ENCODE data around the gene HCRTR1.

The HCRTR1 gene

DNA sequence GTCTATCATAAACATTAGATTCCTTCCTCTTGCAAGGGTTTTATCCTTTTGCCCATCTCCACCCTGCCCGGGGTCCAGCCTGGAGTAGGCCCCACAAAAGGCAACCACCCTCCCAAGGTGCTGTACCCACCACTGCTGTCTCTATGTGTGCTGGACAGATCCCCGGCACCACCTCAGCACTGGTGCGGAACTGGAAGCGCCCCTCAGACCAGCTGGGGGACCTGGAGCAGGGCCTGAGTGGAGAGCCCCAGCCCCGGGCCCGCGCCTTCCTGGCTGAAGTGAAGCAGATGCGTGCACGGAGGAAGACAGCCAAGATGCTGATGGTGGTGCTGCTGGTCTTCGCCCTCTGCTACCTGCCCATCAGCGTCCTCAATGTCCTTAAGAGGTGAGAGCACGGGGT is 5.9 kb downstream of the HCRTR1 start:
- no peaks in the 10 kb centered on the region for H3K9me3 Mint-ChIP-seq
- H3K27me3 Mint-ChIP-seq (ENCODE audit: low read depth): peaks cover 3% of the 10 kb centered on the region
- H3K4me3 Mint-ChIP-seq: no peak overlapping the region
- peaks cover 2% of the 10 kb centered on the region for H3K36me3 Mint-ChIP-seq (ENCODE audit: low read depth)
- peaks cover 2% of the 10 kb centered on the region for H3K4me1 Mint-ChIP-seq (ENCODE audit: low read depth)
- no peak for DNase-seq (ENCODE audit: low spot score)
- H3K27ac Mint-ChIP-seq: no peak overlapping the region

DNA sequence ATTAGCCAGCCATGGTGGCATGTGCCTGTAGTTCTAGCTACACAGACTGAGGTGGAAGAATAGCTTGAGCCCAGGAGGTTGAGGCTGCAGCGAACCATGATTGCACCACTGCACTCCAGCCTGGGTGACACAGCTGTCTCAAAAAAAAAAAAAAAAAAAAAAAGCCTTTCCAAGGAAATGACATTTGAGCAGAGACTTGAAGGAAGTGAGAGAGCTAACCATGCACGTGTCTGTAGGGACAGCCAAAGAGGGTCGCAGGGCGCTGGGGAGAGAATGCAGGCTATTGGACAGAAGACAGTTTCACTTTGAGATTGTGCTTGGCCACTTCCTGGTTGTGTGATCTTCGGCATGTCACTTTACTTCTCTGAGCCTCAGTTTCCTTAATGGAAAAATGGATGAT is 6.8 kb downstream of the HCRTR1 start:
- H3K36me3 Mint-ChIP-seq (ENCODE audit: low read depth): peaks cover 3% of the 10 kb centered on the region
- no peaks in the 10 kb centered on the region for H3K27me3 Mint-ChIP-seq (ENCODE audit: low read depth)
- H3K4me1 Mint-ChIP-seq (ENCODE audit: low read depth): peaks cover 2% of the 10 kb centered on the region
- DNase-seq (ENCODE audit: low spot score): no peak
- no peak overlapping the region for H3K4me3 Mint-ChIP-seq
- no peak overlapping the region for H3K27ac Mint-ChIP-seq
- H3K9me3 Mint-ChIP-seq: no peaks in the 10 kb centered on the region

GRCh38 chr1:31624731-31625514 is 7.4 kb downstream of the HCRTR1 start:
- Mint-ChIP-seq H3K4me1 (ENCODE audit: low read depth) (peaks cover 2% of the 10 kb centered on the region), H3K9me3 (no peaks in the 10 kb centered on the region), H3K27ac (no peak overlapping the region), H3K36me3 (ENCODE audit: low read depth) (peaks cover 7% of the 10 kb centered on the region), H3K27me3 (ENCODE audit: low read depth) (no peaks in the 10 kb centered on the region), H3K4me3 (no peak overlapping the region)
- no peak for DNase-seq (ENCODE audit: low spot score)

- no peak overlapping the region for H3K4me3 Mint-ChIP-seq
- H3K4me1 Mint-ChIP-seq (ENCODE audit: low read depth): peaks cover 2% of the 10 kb centered on the region
- no peak for DNase-seq (ENCODE audit: low spot score)
- H3K36me3 Mint-ChIP-seq (ENCODE audit: low read depth): peaks cover 14% of the 10 kb centered on the region
- no peaks in the 10 kb centered on the region for H3K9me3 Mint-ChIP-seq
- no peak overlapping the region for H3K27ac Mint-ChIP-seq
- no peaks in the 10 kb centered on the region for H3K27me3 Mint-ChIP-seq (ENCODE audit: low read depth)
These were observed 8.2 kb downstream of the HCRTR1 start for GRCh38 chr1:31625561-31626222.

DNA sequence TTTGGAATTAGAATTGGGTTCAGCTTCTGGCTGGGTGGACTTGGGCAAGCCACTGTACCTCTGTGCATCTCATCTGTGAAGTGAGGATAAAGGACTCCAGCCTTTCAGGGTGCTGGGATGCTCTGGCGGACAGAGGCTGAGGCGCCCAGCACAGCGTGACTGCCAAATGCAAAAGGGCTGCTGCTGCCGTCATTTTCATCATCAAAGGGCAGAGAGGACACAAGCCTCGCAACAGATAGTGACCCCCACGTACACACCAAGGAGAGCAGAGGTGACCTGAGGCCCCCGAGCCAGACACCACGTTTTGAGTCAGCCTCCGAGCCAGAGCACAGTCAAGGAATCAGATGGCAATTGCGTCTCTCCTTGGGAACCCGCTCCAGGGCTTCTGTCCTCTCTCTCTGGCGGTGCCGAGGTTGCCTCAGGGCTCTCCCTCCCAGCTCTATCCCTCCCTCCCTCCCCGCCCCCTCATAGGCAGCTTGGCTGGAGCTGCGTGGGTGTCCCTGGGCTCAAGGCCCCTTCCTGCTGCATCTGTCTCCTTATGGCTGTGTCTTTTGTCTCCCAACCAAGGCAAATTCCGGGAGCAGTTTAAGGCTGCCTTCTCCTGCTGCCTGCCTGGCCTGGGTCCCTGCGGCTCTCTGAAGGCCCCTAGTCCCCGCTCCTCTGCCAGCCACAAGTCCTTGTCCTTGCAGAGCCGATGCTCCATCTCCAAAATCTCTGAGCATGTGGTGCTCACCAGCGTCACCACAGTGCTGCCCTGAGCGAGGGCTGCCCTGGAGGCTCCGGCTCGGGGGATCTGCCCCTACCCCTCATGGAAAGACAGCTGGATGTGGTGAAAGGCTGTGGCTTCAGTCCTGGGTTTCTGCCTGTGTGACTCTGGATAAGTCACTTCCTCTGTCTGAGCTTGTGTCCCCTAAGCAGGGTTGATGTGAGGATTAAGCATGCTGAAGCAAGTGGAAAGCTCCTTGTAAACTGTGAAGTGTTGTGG is 9.0 kb downstream of the HCRTR1 start:
- DNase-seq (ENCODE audit: low spot score): no peak
- no peaks in the 10 kb centered on the region for H3K9me3 Mint-ChIP-seq
- H3K4me1 Mint-ChIP-seq (ENCODE audit: low read depth): peaks cover 2% of the 10 kb centered on the region
- no peak overlapping the region for H3K4me3 Mint-ChIP-seq
- peaks cover 14% of the 10 kb centered on the region for H3K36me3 Mint-ChIP-seq (ENCODE audit: low read depth)
- H3K27ac Mint-ChIP-seq: no peak overlapping the region
- no peaks in the 10 kb centered on the region for H3K27me3 Mint-ChIP-seq (ENCODE audit: low read depth)

DNA sequence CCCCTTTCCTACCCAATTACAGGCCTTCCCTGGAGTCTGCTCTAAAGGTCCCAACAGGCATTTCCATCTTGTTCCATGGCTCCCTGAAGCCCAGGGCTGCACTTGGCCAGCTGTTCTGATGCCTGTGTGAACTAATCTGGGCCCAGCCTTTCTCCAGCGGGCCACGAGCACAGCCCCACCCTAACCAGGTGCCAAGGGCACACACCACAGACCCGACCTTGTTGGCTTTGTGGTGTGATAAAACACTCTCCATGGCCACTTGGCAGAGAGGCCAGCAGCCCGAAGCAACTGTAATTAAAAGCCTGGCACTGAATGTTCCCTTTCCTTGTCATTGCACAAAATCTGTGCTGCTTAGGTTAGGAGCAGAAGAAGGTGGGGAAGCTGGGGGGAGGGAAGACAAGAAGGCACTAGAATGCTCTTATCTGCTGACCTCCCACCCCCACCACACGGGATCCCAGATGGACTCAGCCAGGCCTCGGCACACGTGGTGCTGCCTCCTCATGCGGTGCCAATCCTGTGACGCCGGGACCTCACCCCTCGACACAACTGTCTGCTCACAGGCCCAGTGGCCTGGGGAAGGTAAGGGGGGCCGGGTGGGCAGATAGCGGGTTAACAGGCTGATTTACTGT is 9.9 kb downstream of the HCRTR1 start:
- Mint-ChIP-seq H3K36me3 (ENCODE audit: low read depth) (peaks cover 17% of the 10 kb centered on the region), H3K27ac (no peak overlapping the region), H3K4me1 (ENCODE audit: low read depth) (peaks cover 2% of the 10 kb centered on the region), H3K9me3 (no peaks in the 10 kb centered on the region), H3K4me3 (no peak overlapping the region), H3K27me3 (ENCODE audit: low read depth) (no peaks in the 10 kb centered on the region)
- DNase-seq (ENCODE audit: low spot score): no peak

- H3K27me3 Mint-ChIP-seq (ENCODE audit: low read depth): no peaks in the 10 kb centered on the region
- H3K27ac Mint-ChIP-seq: no peak overlapping the region
- H3K4me1 Mint-ChIP-seq (ENCODE audit: low read depth): peaks cover 2% of the 10 kb centered on the region
- H3K9me3 Mint-ChIP-seq: no peaks in the 10 kb centered on the region
- no peak overlapping the region for H3K4me3 Mint-ChIP-seq
- peaks cover 17% of the 10 kb centered on the region for H3K36me3 Mint-ChIP-seq (ENCODE audit: low read depth)
- no peak for DNase-seq (ENCODE audit: low spot score)
These were observed 10.6 kb downstream of the HCRTR1 start for GRCh38 chr1:31627930-31628559.

DNA sequence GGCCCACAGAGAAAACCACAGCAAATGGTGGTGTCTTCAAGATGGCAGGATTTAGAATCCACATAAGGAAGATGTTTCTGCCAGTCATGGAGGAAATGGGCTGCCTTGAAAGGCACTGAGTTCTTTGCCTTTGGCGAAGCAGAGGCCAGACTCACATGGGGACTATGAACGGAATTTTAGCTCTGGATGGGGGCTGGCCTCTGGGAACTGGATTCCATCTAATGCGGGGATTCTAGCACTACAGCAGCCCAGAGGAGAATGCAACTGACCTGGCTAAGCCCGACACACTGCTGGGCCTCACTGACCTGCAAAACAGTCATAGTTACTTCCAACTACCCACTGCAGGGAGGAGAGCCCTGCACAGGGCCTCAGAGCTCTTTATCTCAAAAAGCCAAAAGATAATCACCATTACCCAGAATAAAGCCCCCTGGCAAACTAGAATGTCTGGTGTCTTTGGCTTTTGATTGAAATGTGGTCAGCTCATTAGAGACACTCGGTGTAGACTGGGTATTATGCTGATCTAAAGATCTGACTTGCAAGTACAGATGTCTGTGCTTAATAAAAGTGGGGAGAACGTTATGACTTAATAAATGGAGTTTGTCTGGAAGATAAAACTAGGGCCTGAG is 11.6 kb downstream of the HCRTR1 start:
- H3K9me3 Mint-ChIP-seq: no peaks in the 10 kb centered on the region
- H3K36me3 Mint-ChIP-seq (ENCODE audit: low read depth): peaks cover 18% of the 10 kb centered on the region
- peaks cover 2% of the 10 kb centered on the region for H3K4me1 Mint-ChIP-seq (ENCODE audit: low read depth)
- no peaks in the 10 kb centered on the region for H3K27me3 Mint-ChIP-seq (ENCODE audit: low read depth)
- H3K4me3 Mint-ChIP-seq: no peak overlapping the region
- DNase-seq (ENCODE audit: low spot score): no peak
- no peak overlapping the region for H3K27ac Mint-ChIP-seq

GRCh38 chr1:31632649-31633048 is 15.2 kb downstream of the HCRTR1 start:
- H3K27ac Mint-ChIP-seq: no peak overlapping the region
- no peak for DNase-seq (ENCODE audit: low spot score)
- H3K36me3 Mint-ChIP-seq (ENCODE audit: low read depth): peaks cover 18% of the 10 kb centered on the region
- H3K27me3 Mint-ChIP-seq (ENCODE audit: low read depth): no peaks in the 10 kb centered on the region
- no peaks in the 10 kb centered on the region for H3K9me3 Mint-ChIP-seq
- no peak overlapping the region for H3K4me3 Mint-ChIP-seq
- peaks cover under 1% of the 10 kb centered on the region for H3K4me1 Mint-ChIP-seq (ENCODE audit: low read depth)

DNA sequence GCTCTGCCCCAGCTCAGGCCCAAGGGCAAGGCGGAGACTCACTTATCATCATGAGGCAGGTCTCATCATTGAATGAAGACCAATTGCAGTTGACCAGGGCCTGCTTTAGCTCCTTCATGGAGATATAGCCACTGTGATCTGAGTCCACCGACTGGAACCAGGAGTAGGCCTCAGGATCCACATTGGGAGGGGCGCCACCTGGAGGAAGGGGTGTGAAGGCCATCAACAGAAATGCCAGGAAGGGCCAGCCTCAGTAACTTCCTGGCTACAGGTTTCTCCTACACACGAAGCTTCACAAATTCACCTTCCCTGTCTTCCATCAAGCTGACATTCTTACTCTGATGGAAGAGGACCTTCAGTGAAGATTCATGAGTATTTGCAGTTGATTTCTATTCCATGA is 15.6 kb downstream of the HCRTR1 start:
- Mint-ChIP-seq H3K4me1 (ENCODE audit: low read depth) (peaks cover 5% of the 10 kb centered on the region), H3K9me3 (no peaks in the 10 kb centered on the region), H3K27ac (no peak overlapping the region), H3K36me3 (ENCODE audit: low read depth) (peaks cover 17% of the 10 kb centered on the region), H3K4me3 (no peak overlapping the region), H3K27me3 (ENCODE audit: low read depth) (no peaks in the 10 kb centered on the region)
- no peak for DNase-seq (ENCODE audit: low spot score)

- no peaks in the 10 kb centered on the region for H3K27me3 Mint-ChIP-seq (ENCODE audit: low read depth)
- H3K27ac Mint-ChIP-seq: no peak overlapping the region
- no peak overlapping the region for H3K4me3 Mint-ChIP-seq
- DNase-seq (ENCODE audit: low spot score): no peak
- H3K4me1 Mint-ChIP-seq (ENCODE audit: low read depth): peaks cover 7% of the 10 kb centered on the region
- peaks cover 2% of the 10 kb centered on the region for H3K36me3 Mint-ChIP-seq (ENCODE audit: low read depth)
- H3K9me3 Mint-ChIP-seq: no peaks in the 10 kb centered on the region
These were observed 20.6 kb downstream of the HCRTR1 start for GRCh38 chr1:31637915-31638673.

DNA sequence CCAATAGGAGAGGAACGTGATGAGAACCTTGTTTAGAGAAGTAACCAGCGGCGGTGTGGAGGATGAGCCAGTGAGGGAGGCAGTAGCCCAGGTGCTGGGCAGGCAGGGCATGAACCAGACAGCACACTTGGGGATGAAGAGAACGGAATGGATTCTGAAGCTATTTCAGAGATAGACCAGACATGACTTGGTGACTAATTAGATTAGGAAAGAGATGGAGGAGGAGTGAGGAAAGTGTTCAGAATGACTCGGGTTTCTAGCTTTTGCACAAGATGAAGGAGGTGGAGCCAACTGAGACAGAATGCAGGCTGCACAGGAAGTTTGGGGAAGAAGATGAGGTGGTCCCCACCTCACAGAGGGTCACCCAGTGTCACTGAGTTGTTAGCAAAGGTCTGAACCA is 22.1 kb downstream of the HCRTR1 start:
- no peaks in the 10 kb centered on the region for H3K9me3 Mint-ChIP-seq
- no peak overlapping the region for H3K4me3 Mint-ChIP-seq
- H3K27ac Mint-ChIP-seq: no peak overlapping the region
- no peaks in the 10 kb centered on the region for H3K36me3 Mint-ChIP-seq (ENCODE audit: low read depth)
- DNase-seq (ENCODE audit: low spot score): no peak
- peaks cover 13% of the 10 kb centered on the region for H3K4me1 Mint-ChIP-seq (ENCODE audit: low read depth)
- no peaks in the 10 kb centered on the region for H3K27me3 Mint-ChIP-seq (ENCODE audit: low read depth)

All from T-helper 2 cell treated with Interferon-gamma antibody and Interleukin-4, amounts not matched to agents 5 μg/mL and 100 μg/mL, for 36 hours (primary cell).